Vagina (tissue), 2 donors: ENCODE results near the gene NKAP. TPM values are rescaled to one million over a fixed set of nuclear protein-coding genes. Genes with fewer than 3 reads are reported as not detected.
A peak's percentile ranks its signal among the peaks of the same experiment; 100 is the strongest.

ENCODE experiments used
- DNase-seq, 2 donors: peaks; one replicate each; pipeline ENCODE4 v3.0.0-alpha.2; 2017; ENCODE audit errors: extremely low spot score in 2 of 2
- H3K27ac ChIP-seq: fragments of 200-600 bp; sonication (generic); one replicate; pipeline ENCODE4 v1.5.1; 2019
- H3K27me3 ChIP-seq: fragments of 200-600 bp; sonication (generic); one replicate; pipeline ENCODE4 v1.5.1; 2019
- H3K36me3 ChIP-seq, 2 donors: fragments of 200-600 bp; sonication (generic); one replicate each; pipeline ENCODE4 v1.5.1; 2017 to 2019
- H3K4me1 ChIP-seq: fragments of 200-600 bp; sonication (generic); one replicate; pipeline ENCODE4 v1.5.1; 2019
- H3K4me3 ChIP-seq, 2 donors: fragments of 200-600 bp; sonication (generic); 1 replicate in 1 of 2; 2 replicates in 1 of 2; pipeline ENCODE4 v1.5.1; 2016 to 2019
- H3K9me3 ChIP-seq: fragments of 200-600 bp; sonication (generic); one replicate; pipeline ENCODE4 v1.5.1; 2019
- POLR2A ChIP-seq, 2 donors: fragments of 450-650 bp; IDR thresholded peaks; one replicate each; pipeline ENCODE4 v1.6.1; 2017; ENCODE audit warnings: antibody characterized with exemption in 2 of 2, mild to moderate bottlenecking in 2 of 2, moderate library complexity in 2 of 2
- POLR2AphosphoS5 ChIP-seq, 2 donors: sonication (generic); formaldehyde crosslinking; IDR thresholded peaks; one replicate each; pipeline ENCODE4 v1.9.0; 2017; ENCODE audit warnings: antibody characterized with exemption in 2 of 2, mild to moderate bottlenecking in 2 of 2, low read depth in 1 of 2; ENCODE audit not compliant: insufficient read depth in 1 of 2
- intact Hi-C: fragments of 100-400 bp; cut with DNase I; formaldehyde crosslinking; loops from one replicate; pipeline ENCODE4 v1.15.1; 2023
- total RNA-seq: library from RNA; depleted of rRNA; stranded (reverse); fragments of >200 nt; gene quantifications from one replicate; pipeline ENCODE4 v1.2.3, GENCODE V29; 2016
- TF ChIP-seq, protein P1 (sequence below), 3 experiments: fragments of 450-650 bp in 2 of 3; fragments of 200-600 bp in 1 of 3; sonication (generic) in 1 of 3; IDR thresholded peaks; one replicate each; pipeline ENCODE4 v1.5.1; 2017 to 2019; ENCODE audit warnings: antibody characterized with exemption in 3 of 3, mild to moderate bottlenecking in 2 of 3, moderate library complexity in 2 of 3

Gene NKAP
- 6.4 TPM for total RNA-seq

DNA sequence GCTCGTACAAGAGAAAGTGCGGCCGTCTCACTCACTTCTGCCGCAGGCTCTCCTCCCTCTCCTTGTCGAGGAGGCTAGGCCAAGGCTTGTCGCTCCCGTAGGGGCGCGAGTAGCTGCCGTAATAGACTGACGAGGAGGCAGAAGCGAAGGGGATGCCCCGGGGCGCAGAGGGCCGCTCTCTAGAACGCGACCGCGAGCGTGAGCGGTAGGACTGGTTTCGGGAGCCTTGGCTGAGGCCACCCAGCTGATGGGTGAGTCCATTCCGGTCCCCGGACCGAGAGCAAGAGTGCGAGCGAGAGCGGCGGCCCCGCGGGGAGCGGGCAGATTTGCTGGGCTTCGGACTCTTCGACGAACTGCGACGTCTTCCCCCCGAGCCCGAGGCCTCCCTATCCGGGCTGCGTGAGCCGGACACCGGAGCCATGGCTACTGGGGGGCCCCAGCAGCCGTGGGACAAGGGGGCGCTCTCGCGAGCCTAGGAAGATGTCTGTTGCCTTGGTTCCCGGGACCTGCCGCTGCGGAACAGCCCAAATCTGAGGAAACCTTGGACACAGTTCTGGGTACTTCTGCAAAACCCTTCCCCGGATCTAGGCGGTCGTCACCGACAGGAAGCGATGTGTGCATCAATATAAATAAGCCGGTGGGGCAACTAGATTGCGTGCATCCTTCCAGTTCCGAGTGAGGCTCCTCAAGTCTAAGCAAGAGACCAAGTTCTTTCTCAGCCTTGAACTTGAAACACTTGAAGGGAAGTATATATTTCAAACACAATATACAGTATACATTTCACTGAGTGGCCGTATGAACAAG lies at the start of gene NKAP:
Gene NKAP, minus strand, starts transcription at position 567 of the 804 bp plus-strand sequence. Its CDS starts 146 bp downstream, at position 421.
- H3K27ac ChIP-seq = peak within 1 kb of the TSS; percentile 81
- intact Hi-C loops = no loop called here
- no peaks in the 10 kb centered on the region for H3K36me3 ChIP-seq
- H3K4me3 ChIP-seq = peak within 1 kb of the TSS; percentile 56 to 68
- H3K9me3 ChIP-seq = no peaks in the 10 kb centered on the region
- peak in 1 of 2 donors; percentile 91 for DNase-seq
- peaks cover 11% of the 10 kb centered on the region for H3K4me1 ChIP-seq
- TF ChIP-seq POLR2A (IDR thresholded peaks at IDR 0.05) = no peak
- peak; percentile 80 to 88 for TF ChIP-seq POLR2AphosphoS5 (IDR thresholded peaks at IDR 0.05; ENCODE audit: insufficient read depth in 1 of 2, low read depth in 1 of 2)
- TF ChIP-seq, protein P1, sequence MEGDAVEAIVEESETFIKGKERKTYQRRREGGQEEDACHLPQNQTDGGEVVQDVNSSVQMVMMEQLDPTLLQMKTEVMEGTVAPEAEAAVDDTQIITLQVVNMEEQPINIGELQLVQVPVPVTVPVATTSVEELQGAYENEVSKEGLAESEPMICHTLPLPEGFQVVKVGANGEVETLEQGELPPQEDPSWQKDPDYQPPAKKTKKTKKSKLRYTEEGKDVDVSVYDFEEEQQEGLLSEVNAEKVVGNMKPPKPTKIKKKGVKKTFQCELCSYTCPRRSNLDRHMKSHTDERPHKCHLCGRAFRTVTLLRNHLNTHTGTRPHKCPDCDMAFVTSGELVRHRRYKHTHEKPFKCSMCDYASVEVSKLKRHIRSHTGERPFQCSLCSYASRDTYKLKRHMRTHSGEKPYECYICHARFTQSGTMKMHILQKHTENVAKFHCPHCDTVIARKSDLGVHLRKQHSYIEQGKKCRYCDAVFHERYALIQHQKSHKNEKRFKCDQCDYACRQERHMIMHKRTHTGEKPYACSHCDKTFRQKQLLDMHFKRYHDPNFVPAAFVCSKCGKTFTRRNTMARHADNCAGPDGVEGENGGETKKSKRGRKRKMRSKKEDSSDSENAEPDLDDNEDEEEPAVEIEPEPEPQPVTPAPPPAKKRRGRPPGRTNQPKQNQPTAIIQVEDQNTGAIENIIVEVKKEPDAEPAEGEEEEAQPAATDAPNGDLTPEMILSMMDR (IDR thresholded peaks at IDR 0.05) = no peak
- H3K27me3 ChIP-seq = no peaks in the 10 kb centered on the region

DNA sequence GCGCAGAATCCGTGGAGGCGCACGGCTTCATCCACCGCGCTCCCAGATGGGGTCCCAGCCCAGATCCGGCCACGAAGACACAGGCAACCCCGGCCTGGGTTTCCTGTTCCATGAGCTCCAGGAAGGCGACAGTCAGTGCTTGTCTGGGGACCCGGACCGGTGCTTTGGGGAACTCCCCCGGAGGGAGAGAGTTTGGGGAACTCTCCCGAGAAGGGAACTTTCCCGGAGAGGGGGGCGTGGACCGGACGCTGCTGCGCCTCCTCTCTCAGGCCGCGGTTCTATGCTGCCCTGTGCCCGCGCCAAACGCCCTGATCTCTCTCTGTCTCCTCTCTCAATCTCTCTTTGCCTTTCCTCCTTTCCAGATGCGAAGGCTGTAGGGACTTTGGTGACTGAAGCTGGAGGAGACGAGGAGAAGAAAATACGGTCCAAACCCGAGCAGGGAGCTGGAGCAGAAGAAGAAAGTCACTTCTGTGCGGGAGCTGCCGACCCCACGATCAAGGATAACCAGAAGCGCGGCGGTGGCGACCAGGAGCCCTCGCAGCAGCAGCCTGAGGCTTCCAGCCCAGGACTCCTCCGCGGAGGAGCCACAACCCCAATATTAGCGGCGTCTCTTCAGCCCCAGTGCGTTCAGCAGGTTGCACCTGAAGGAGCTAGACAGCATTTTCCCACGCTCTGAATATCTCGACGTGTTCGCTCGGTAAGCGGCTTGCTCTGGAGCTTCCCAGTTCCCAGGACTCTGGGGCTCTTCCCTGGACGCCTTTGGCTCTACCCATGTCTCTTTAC lies 47.6 kb upstream of the NKAP start:
- Histone ChIP-seq H3K27me3 (peaks cover 4% of the 10 kb centered on the region), H3K27ac (no peak overlapping the region), H3K4me1 (peaks cover 13% of the 10 kb centered on the region), H3K36me3 (no peaks in the 10 kb centered on the region), H3K9me3 (no peaks in the 10 kb centered on the region), H3K4me3 (peak overlapping the region in 1 of 2 donors; percentile 23)
- no peak for DNase-seq
- TF ChIP-seq, protein P1 (IDR thresholded peaks at IDR 0.05) = no peak
- TF ChIP-seq POLR2A (IDR thresholded peaks at IDR 0.05) (no peak), POLR2AphosphoS5 (IDR thresholded peaks at IDR 0.05; ENCODE audit: insufficient read depth in 1 of 2, low read depth in 1 of 2) (no peak)
- intact Hi-C loops = no loop called here

DNA sequence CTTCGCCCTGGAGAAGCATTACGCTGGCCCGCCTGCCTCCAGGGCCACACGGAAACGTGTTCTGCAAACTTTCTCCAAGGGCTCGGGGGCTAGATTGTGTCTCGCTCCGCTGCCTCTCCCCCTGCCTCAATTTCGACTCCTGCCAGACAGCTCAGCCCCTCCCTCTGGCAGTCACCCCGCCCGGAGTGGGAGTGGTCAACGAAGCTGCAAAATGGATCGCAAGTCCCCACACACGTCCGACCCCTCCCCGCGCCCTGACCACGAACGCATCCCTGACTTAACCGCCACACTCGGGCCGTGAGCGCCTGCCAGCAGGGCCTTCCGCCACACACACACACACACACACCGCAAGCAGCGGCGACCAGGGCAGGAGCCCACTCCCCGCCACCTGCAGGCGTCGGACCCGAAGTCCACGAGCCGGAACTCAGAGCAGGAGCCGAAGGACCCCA lies 47.0 kb upstream of the NKAP start:
- Histone ChIP-seq H3K9me3 (no peaks in the 10 kb centered on the region), H3K4me3 (peak overlapping the region in 1 of 2 donors; percentile 23), H3K27me3 (peaks cover 4% of the 10 kb centered on the region)

DNA sequence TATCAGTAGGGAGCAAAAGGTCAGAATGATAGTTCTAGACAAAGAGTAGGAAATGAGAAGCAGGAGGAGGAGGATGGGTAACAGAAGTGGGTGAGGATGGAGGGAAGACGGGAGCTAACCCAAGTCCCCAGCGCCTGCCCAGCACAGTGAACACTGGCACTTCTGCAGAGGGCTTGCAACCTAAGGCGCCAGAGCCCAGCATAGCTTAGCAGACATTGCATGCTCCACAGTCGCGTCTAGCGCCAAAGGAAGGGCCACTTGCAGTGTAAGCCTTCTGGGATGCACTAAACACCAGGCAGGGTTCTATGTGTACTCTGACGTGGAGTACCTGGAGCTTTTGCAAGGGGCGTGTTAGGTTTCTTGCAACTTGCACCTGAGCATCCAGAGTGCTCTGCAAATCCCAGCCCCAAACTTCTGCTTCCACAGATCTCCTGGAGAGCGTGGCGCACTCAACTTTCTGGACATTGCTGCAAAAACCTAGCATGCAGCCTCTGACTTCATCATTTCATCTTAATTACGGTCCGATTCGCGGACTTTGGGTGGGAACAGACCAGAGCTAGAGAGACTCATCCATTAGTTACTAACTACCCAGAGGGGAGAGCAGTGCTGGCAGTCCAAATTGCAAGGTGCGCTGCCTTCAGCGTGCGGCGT lies 46.5 kb upstream of the NKAP start:
- Histone ChIP-seq H3K36me3 (no peaks in the 10 kb centered on the region), H3K4me3 (no peak overlapping the region), H3K4me1 (peaks cover 13% of the 10 kb centered on the region), H3K27ac (no peak overlapping the region), H3K9me3 (no peaks in the 10 kb centered on the region), H3K27me3 (peaks cover 4% of the 10 kb centered on the region)
- intact Hi-C loops = no loop called here
- TF ChIP-seq POLR2AphosphoS5 (IDR thresholded peaks at IDR 0.05; ENCODE audit: insufficient read depth in 1 of 2, low read depth in 1 of 2) = no peak
- TF ChIP-seq, protein P1 (IDR thresholded peaks at IDR 0.05) = no peak
- TF ChIP-seq POLR2A (IDR thresholded peaks at IDR 0.05) = no peak
- no peak for DNase-seq

More for the DNA sequence above, 47.0 kb upstream of the NKAP start:
- Histone ChIP-seq H3K27ac (no peak overlapping the region), H3K36me3 (no peaks in the 10 kb centered on the region), H3K4me1 (peaks cover 13% of the 10 kb centered on the region)
- intact Hi-C loops = no loop called here
- no peak for DNase-seq
- TF ChIP-seq POLR2A (IDR thresholded peaks at IDR 0.05) = no peak
- TF ChIP-seq, protein P1 (IDR thresholded peaks at IDR 0.05) = no peak
- no peak for TF ChIP-seq POLR2AphosphoS5 (IDR thresholded peaks at IDR 0.05; ENCODE audit: insufficient read depth in 1 of 2, low read depth in 1 of 2)
